HepG2 (cell line): ENCODE measurements around the gene MLNR. TPM values are rescaled to one million over a fixed set of nuclear protein-coding genes. Genes with fewer than 3 reads are reported as not detected.

Experiments used
- ATAC-seq: fragments of 200-7000 bp; cut with Tn5 transposase; 3 replicates; pipeline ENCODE4 v1.9.1; 2020; ENCODE audit warnings: mild to moderate bottlenecking, moderate library complexity
- BruUV-seq: library from RNA; stranded (reverse); fragments of 400-500 nt; replicated peaks from 2 replicates; lab custom pipeline; 2021; lab: Mats Ljungman, UMichigan
- CTCF ChIA-PET: fragments of 300-600 bp; formaldehyde crosslinking; extraction: SDS; loops from one replicate; lab custom pipeline; 2021; ENCODE audit warnings: low total read pairs, inconsistent platforms, low intra/inter-chr PET ratio; lab: Yijun Ruan, JAX
- POLR2A ChIA-PET: fragments of 350-600 bp; sonication (Branson Sonifier 250); formaldehyde crosslinking; loops from one replicate; lab custom pipeline; 2020; ENCODE audit warnings: antibody characterized with exemption, inconsistent platforms; lab: Yijun Ruan, JAX
- DNase-seq: peaks from one replicate; pipeline ENCODE4 v3.0.0-alpha.2; 2015; ENCODE audit warnings: low spot score
- FAIRE-seq: peaks from 3 replicates; lab custom pipeline; 2011; peaks lifted over from hg19 to GRCh38; lab: Jason Lieb, UNC
- H2AFZ ChIP-seq: one replicate; pipeline ENCODE4 v1.6.1; 2011; ENCODE audit warnings: low read length, inconsistent platforms
- H3K27ac ChIP-seq: fragments of 300-600 bp; 3 replicates; pipeline ENCODE4 v1.8.0; 2011; ENCODE audit warnings: mixed run types, mild to moderate bottlenecking, mixed read lengths, low read length, inconsistent platforms; ENCODE audit not compliant: insufficient read depth; ENCODE audit errors: extremely low read length
- H3K27me3 ChIP-seq, 2 experiments: fragments of 200-600 bp in 1 of 2; 2 replicates in 1 of 2; 3 replicates in 1 of 2; pipeline versions ENCODE4 v1.6.0 to v1.8.0; 2011; ENCODE audit warnings: low read length in 2 of 2, mild to moderate bottlenecking in 2 of 2, moderate library complexity in 2 of 2, inconsistent platforms in 1 of 2; ENCODE audit not compliant: insufficient read depth in 2 of 2, control insufficient read depth in 1 of 2
- H3K36me3 ChIP-seq, 2 experiments: fragments of 200-600 bp in 1 of 2; replicated peaks in 1 of 2; 2 replicates in 1 of 2; 3 replicates in 1 of 2; pipeline versions ENCODE4 v1.5.1 to v1.8.0; 2011; ENCODE audit warnings: low read length in 2 of 2, inconsistent platforms in 1 of 2; ENCODE audit not compliant: insufficient read depth in 2 of 2, control insufficient read depth in 1 of 2
- H3K4me1 ChIP-seq: 2 replicates; pipeline ENCODE4 v1.5.1; 2012; ENCODE audit warnings: low read length, inconsistent platforms; ENCODE audit not compliant: insufficient read depth
- H3K4me2 ChIP-seq: 2 replicates; pipeline ENCODE4 v1.6.0; 2011; ENCODE audit warnings: low read depth, low read length, inconsistent platforms
- H3K4me3 ChIP-seq, 3 experiments: fragments of 200-600 bp in 1 of 3; sonication (generic), shearing (Covaris generic) in 1 of 3; replicated peaks in 1 of 3; 2 replicates each; pipeline ENCODE4 v1.5.1; 2011 to 2016; ENCODE audit warnings: low read length in 3 of 3, inconsistent platforms in 2 of 3, low read depth in 2 of 3, mild to moderate bottlenecking in 2 of 3, control low read depth in 1 of 3, mixed read lengths in 1 of 3; ENCODE audit not compliant: insufficient read depth in 1 of 3
- H3K79me2 ChIP-seq: one replicate; pipeline ENCODE4 v1.6.1; 2011; ENCODE audit warnings: low read length, inconsistent platforms; ENCODE audit not compliant: insufficient read depth
- H3K9ac ChIP-seq: 2 replicates; pipeline ENCODE4 v1.6.0; 2011; ENCODE audit warnings: mild to moderate bottlenecking, low read depth, low read length, inconsistent platforms; ENCODE audit not compliant: insufficient read depth
- H3K9me3 ChIP-seq: 2 replicates; pipeline ENCODE4 v1.5.1; 2012; ENCODE audit warnings: mild to moderate bottlenecking, low read length
- H4K20me1 ChIP-seq: 2 replicates; pipeline ENCODE4 v1.6.0; 2011; ENCODE audit warnings: inconsistent platforms, mild to moderate bottlenecking, low read length, moderate library complexity; ENCODE audit not compliant: insufficient read depth
- CAMTA2 ChIP-seq: sonication (generic); formaldehyde crosslinking; IDR thresholded peaks from 2 replicates; pipeline ENCODE4 v1.4.0; 2020; ENCODE audit warnings: mild to moderate bottlenecking, missing genetic modification reagents, borderline replicate concordance
- FOXA3 ChIP-seq: IDR thresholded peaks from 2 replicates; pipeline ENCODE4 v1.6.1; 2016; ENCODE audit warnings: missing genetic modification reagents, missing compliant biosample characterization
- GZF1 ChIP-seq: sonication (generic); formaldehyde crosslinking; IDR thresholded peaks from 2 replicates; pipeline ENCODE4 v1.5.1; 2020; ENCODE audit warnings: mild to moderate bottlenecking, missing genetic modification reagents
- HDAC2 ChIP-seq: sonication (generic); formaldehyde crosslinking; IDR thresholded peaks from 2 replicates; pipeline ENCODE4 v1.4.0; 2020; ENCODE audit warnings: missing genetic modification reagents
- HNF4G ChIP-seq, 2 experiments: sonication (generic) in 1 of 2; formaldehyde crosslinking in 1 of 2; IDR thresholded peaks; 2 replicates each; pipeline versions ENCODE4 v1.4.0 to v1.6.1; 2011 to 2020; ENCODE audit warnings: borderline replicate concordance in 2 of 2, low read depth in 2 of 2, mild to moderate bottlenecking in 2 of 2, low read length in 1 of 2, missing genetic modification reagents in 1 of 2, moderate library complexity in 1 of 2
- ISX ChIP-seq: sonication (generic); formaldehyde crosslinking; conservative IDR thresholded peaks from 2 replicates; pipeline ENCODE4 v1.5.0; 2020; ENCODE audit warnings: missing genetic modification reagents
- NR2C2 ChIP-seq: sonication (generic); formaldehyde crosslinking; IDR thresholded peaks from 2 replicates; pipeline ENCODE4 v1.4.0; 2020; ENCODE audit warnings: missing genetic modification reagents, mild to moderate bottlenecking, moderate library complexity, borderline replicate concordance
- SOX6 ChIP-seq, 2 experiments: fragments of 450-650 bp in 1 of 2; sonication (generic) in 1 of 2; formaldehyde crosslinking in 1 of 2; IDR thresholded peaks; 2 replicates each; pipeline versions ENCODE4 v1.4.0 to v1.6.1; 2017 to 2020; ENCODE audit warnings: antibody characterized with exemption in 1 of 2, mild to moderate bottlenecking in 1 of 2, missing genetic modification reagents in 1 of 2
- SUZ12 ChIP-seq: fragments of 150-350 bp; IDR thresholded peaks from 2 replicates; pipeline ENCODE4 v1.6.1; 2014; ENCODE audit warnings: low read depth, low read length
- ZNF143 ChIP-seq: sonication (generic); formaldehyde crosslinking; IDR thresholded peaks from 2 replicates; pipeline ENCODE4 v1.4.0; 2020; ENCODE audit warnings: missing genetic modification reagents
- ZNF557 ChIP-seq: sonication (generic); formaldehyde crosslinking; IDR thresholded peaks from 2 replicates; pipeline ENCODE4 v1.4.0; 2020; ENCODE audit warnings: missing genetic modification reagents
- ZNF577 ChIP-seq: sonication (generic); formaldehyde crosslinking; IDR thresholded peaks from 2 replicates; pipeline ENCODE4 v1.4.0; 2020; ENCODE audit warnings: mild to moderate bottlenecking, low read depth, missing genetic modification reagents, borderline replicate concordance
- ZNF839 ChIP-seq: sonication (generic); formaldehyde crosslinking; IDR thresholded peaks from 2 replicates; pipeline ENCODE4 v1.4.0; 2020; ENCODE audit warnings: missing genetic modification reagents, mild to moderate bottlenecking, borderline replicate concordance
- WGBS: methylation state at CpG from one replicate; pipeline ENCODE4 v1.1.6; 2017; ENCODE audit warnings: low lambda C conversion rate; 5-methylcytosine and 5-hydroxymethylcytosine counted together
- in situ Hi-C: cut with HindIII; loops from 2 replicates; pipeline ENCODE4 v1.10.0; 2017; ENCODE audit warnings: low pct_unique_long_range_greater_than_20kb; ENCODE audit not compliant: extremely low pct_ligation_motif_present
- intact Hi-C: fragments of 100-400 bp; cut with micrococcal nuclease; formaldehyde crosslinking; loops from one replicate; pipeline ENCODE4 v1.10.0; 2022; ENCODE audit not compliant: unreplicated experiment
- polyA plus RNA-seq, 8 experiments: library from polyadenylated mRNA; depleted of rRNA in 3 of 8; stranded (reverse) in 7 of 8; unstranded in 1 of 8; fragments of >200 nt; fragmentation: Illumina TruSeq in 4 of 8; extraction: Trizol in 4 of 8; gene quantifications; 2 replicates each; pipeline versions ENCODE4 v1.2.1 to v1.2.3, GENCODE V29; 2011 to 2016; ENCODE audit warnings: low read depth in 4 of 8, missing spikeins in 1 of 8, mixed read lengths in 1 of 8; ENCODE audit not compliant: insufficient read depth in 1 of 8
- total RNA-seq, 5 experiments: library from RNA; depleted of rRNA; stranded (reverse); fragments of >200 nt; fragmentation: Illumina TruSeq; extraction: Trizol; gene quantifications; 2 replicates each; pipeline ENCODE4 v1.2.3, GENCODE V29; 2016; ENCODE audit warnings: low read depth in 1 of 5
- TF ChIP-seq, protein P1 (sequence below), 2 experiments: fragments of 450-650 bp in 1 of 2; sonication (generic) in 1 of 2; formaldehyde crosslinking; IDR thresholded peaks; 2 replicates each; pipeline versions ENCODE4 v1.5.0 to v1.8.0; 2020 to 2022; ENCODE audit warnings: mild to moderate bottlenecking in 1 of 2, missing genetic modification reagents in 1 of 2
- TF ChIP-seq, protein P2 (sequence below): sonication (generic); formaldehyde crosslinking; IDR thresholded peaks from 2 replicates; pipeline ENCODE4 v1.4.0; 2020; ENCODE audit warnings: missing genetic modification reagents, borderline replicate concordance
- TF ChIP-seq, protein P3 (sequence below): sonication (generic); formaldehyde crosslinking; conservative IDR thresholded peaks from 2 replicates; pipeline ENCODE4 v1.8.0; 2022; ENCODE audit warnings: low read depth, missing genetic modification reagents

MLNR gene
- total and polyA plus RNA-seq, 2 of the 13 experiments (the other 11 are each of a cell fraction or from before 2014, with no cell fraction given): 0.46 TPM; not detected in 1

DNA sequence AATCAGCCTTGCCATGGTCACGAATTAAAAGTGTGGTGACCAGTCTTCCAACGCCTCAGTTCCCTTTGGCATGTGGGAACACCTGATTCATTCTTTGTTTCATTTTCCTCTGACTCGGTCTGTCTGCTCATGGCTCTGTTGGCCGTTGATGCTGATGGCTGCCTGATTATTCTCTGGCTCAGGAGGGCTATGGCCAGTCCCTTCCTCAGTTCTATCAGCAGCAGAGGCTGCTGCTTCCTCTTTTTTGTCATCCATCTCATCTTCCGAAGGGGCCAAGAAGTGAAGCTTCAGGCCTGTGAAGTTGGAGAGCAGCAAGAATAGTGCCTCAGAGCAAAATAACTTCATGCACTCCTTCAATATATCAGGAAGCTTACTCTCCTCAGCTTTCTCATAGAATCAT is 9.5 kb upstream of the MLNR start:
- 98% methylated on average over 5 of the region's 5 CpGs for WGBS
- CTCF ChIA-PET: no interaction called here

DNA sequence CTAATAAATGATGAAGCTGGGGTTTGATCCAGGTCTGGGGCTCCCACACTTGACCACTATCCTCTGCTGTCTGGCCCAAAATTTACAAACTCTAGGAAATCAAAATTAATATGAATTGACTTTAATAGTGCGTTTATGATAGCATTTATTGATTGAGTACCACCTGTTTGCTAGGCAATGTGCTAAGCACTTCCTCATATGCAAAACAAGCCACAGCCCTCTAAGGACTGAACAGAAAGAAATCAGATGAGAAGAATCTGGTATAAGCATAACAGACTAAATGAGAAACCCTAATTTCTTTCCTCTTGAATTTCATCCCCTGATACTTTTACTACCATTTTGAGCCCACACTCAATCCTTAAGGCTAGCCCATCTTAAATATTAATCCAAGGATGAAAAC is 6.6 kb upstream of the MLNR start:
- WGBS: 96% methylated on average over 1 of the region's 1 CpG
- in situ Hi-C loops (no loop called here), intact Hi-C loops (no loop called here)
- TF ChIP-seq SUZ12 (no peak), ZNF557 (CRISPR knock-in tag) (no peak), NR2C2 (no peak), ZNF839 (CRISPR knock-in tag) (no peak), HNF4G (IDR thresholded peaks at IDR 0.05; ENCODE audit: borderline replicate concordance, low read depth, low read length) (no peak), HNF4G (CRISPR knock-in tag; IDR thresholded peaks at IDR 0.05; ENCODE audit: borderline replicate concordance, low read depth) (no peak), ZNF577 (CRISPR knock-in tag) (no peak)
- TF ChIP-seq, protein P1, sequence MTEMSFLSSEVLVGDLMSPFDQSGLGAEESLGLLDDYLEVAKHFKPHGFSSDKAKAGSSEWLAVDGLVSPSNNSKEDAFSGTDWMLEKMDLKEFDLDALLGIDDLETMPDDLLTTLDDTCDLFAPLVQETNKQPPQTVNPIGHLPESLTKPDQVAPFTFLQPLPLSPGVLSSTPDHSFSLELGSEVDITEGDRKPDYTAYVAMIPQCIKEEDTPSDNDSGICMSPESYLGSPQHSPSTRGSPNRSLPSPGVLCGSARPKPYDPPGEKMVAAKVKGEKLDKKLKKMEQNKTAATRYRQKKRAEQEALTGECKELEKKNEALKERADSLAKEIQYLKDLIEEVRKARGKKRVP (CRISPR knock-in tag; IDR thresholded peaks at IDR 0.05): no peak
- TF ChIP-seq, protein P2, sequence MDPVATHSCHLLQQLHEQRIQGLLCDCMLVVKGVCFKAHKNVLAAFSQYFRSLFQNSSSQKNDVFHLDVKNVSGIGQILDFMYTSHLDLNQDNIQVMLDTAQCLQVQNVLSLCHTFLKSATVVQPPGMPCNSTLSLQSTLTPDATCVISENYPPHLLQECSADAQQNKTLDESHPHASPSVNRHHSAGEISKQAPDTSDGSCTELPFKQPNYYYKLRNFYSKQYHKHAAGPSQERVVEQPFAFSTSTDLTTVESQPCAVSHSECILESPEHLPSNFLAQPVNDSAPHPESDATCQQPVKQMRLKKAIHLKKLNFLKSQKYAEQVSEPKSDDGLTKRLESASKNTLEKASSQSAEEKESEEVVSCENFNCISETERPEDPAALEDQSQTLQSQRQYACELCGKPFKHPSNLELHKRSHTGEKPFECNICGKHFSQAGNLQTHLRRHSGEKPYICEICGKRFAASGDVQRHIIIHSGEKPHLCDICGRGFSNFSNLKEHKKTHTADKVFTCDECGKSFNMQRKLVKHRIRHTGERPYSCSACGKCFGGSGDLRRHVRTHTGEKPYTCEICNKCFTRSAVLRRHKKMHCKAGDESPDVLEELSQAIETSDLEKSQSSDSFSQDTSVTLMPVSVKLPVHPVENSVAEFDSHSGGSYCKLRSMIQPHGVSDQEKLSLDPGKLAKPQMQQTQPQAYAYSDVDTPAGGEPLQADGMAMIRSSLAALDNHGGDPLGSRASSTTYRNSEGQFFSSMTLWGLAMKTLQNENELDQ (CRISPR knock-in tag): no peak

More for the DNA sequence above, 9.5 kb upstream of the MLNR start:
- Histone ChIP-seq H3K9ac (no peak overlapping the region), H3K9me3 (no peaks in the 10 kb centered on the region), H3K4me2 (no peak overlapping the region), H2AFZ (no peak overlapping the region), H3K27ac (no peak overlapping the region), H3K4me1 (peaks cover 16% of the 10 kb centered on the region), H3K36me3 (peaks cover 4 to 20% of the 10 kb centered on the region in 2 experiments), H3K4me3 (no peak overlapping the region), H4K20me1 (no peaks in the 10 kb centered on the region), H3K79me2 (no peaks in the 10 kb centered on the region), H3K27me3 (no peaks in the 10 kb centered on the region)
- FAIRE-seq (no peak), DNase-seq (no peak), ATAC-seq (no peak)
- intact Hi-C loops: no loop called here
- POLR2A ChIA-PET: no interaction called here
- no peak for TF ChIP-seq HDAC2 (CRISPR knock-in tag)
- no peak for TF ChIP-seq CAMTA2 (CRISPR knock-in tag)
- TF ChIP-seq, protein P3, sequence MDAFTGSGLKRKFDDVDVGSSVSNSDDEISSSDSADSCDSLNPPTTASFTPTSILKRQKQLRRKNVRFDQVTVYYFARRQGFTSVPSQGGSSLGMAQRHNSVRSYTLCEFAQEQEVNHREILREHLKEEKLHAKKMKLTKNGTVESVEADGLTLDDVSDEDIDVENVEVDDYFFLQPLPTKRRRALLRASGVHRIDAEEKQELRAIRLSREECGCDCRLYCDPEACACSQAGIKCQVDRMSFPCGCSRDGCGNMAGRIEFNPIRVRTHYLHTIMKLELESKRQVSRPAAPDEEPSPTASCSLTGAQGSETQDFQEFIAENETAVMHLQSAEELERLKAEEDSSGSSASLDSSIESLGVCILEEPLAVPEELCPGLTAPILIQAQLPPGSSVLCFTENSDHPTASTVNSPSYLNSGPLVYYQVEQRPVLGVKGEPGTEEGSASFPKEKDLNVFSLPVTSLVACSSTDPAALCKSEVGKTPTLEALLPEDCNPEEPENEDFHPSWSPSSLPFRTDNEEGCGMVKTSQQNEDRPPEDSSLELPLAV (CRISPR knock-in tag): no peak
- TF ChIP-seq SOX6 (IDR thresholded peaks at IDR 0.05): no peak
- no peak for TF ChIP-seq SOX6 (CRISPR knock-in tag; IDR thresholded peaks at IDR 0.05)
- no peak for TF ChIP-seq ZNF143 (CRISPR knock-in tag)
- no peak for TF ChIP-seq GZF1 (CRISPR knock-in tag)
- no peak for TF ChIP-seq FOXA3 (CRISPR knock-in tag)
- no peak for TF ChIP-seq ISX (CRISPR knock-in tag)
- in situ Hi-C loops: no loop called here
- no TSS peak for BruUV-seq

More for the DNA sequence above, 6.6 kb upstream of the MLNR start:
- no peaks in the 10 kb centered on the region for H4K20me1 ChIP-seq
- H3K79me2 ChIP-seq: no peaks in the 10 kb centered on the region
- no peaks in the 10 kb centered on the region for H3K27me3 ChIP-seq
- H3K9ac ChIP-seq: no peak overlapping the region
- BruUV-seq: no TSS peak
- DNase-seq: no peak
- H3K4me3 ChIP-seq: no peak overlapping the region
- peaks cover 23% of the 10 kb centered on the region for H3K4me1 ChIP-seq
- H2AFZ ChIP-seq: no peak overlapping the region
- no peak for ATAC-seq
- POLR2A ChIA-PET: interaction anchor here (2.2 kb wide), 1 partner anchor 34 kb away, joined by 22 read pairs; the partner anchor contains the start of gene CDADC1
- H3K4me2 ChIP-seq: no peak overlapping the region
- CTCF ChIA-PET: no interaction called here
- no peak for FAIRE-seq
- H3K9me3 ChIP-seq: no peaks in the 10 kb centered on the region
- no peak overlapping the region for H3K27ac ChIP-seq
- H3K36me3 ChIP-seq: no peaks in the 10 kb centered on the region
